Osteoblast (primary cell): ENCODE measurements around the gene MGAT5. TPM values are rescaled to one million over a fixed set of nuclear protein-coding genes. Genes with fewer than 3 reads are reported as not detected.

ENCODE experiments used
- DNase-seq: peaks from one replicate; pipeline ENCODE4 v3.0.0; 2011; ENCODE audit warnings: low spot score, mixed read lengths; ENCODE audit not compliant: insufficient read length; ENCODE audit errors: missing footprints
- H2AFZ ChIP-seq: 2 replicates; pipeline ENCODE4 v1.6.0; 2011; ENCODE audit warnings: mild to moderate bottlenecking, low read length
- H3K27ac ChIP-seq: 2 replicates; pipeline ENCODE4 v1.5.1; 2011; ENCODE audit warnings: mild to moderate bottlenecking, low read depth, low read length, moderate library complexity
- H3K27me3 ChIP-seq: 2 replicates; pipeline ENCODE4 v1.6.0; 2012; ENCODE audit warnings: mild to moderate bottlenecking, control low read depth, inconsistent platforms, low read length, moderate library complexity; ENCODE audit not compliant: insufficient read depth
- H3K36me3 ChIP-seq: 2 replicates; pipeline ENCODE4 v1.5.1; 2011; ENCODE audit warnings: mild to moderate bottlenecking, low read length, control low read depth, moderate library complexity; ENCODE audit not compliant: insufficient read depth
- H3K4me1 ChIP-seq: 2 replicates; pipeline ENCODE4 v1.5.1; 2011; ENCODE audit warnings: mild to moderate bottlenecking, low read length, control low read depth, moderate library complexity; ENCODE audit not compliant: insufficient read depth
- H3K4me2 ChIP-seq: 2 replicates; pipeline ENCODE4 v1.6.0; 2011; ENCODE audit warnings: mild to moderate bottlenecking, low read length; ENCODE audit not compliant: insufficient read depth
- H3K4me3 ChIP-seq: fragments of 200-600 bp; sonication (generic); 3 replicates; pipeline ENCODE4 v1.5.1; 2012; ENCODE audit warnings: mild to moderate bottlenecking, low read length, inconsistent platforms; ENCODE audit not compliant: insufficient read depth
- H3K79me2 ChIP-seq: 2 replicates; pipeline ENCODE4 v1.6.0; 2012; ENCODE audit warnings: mild to moderate bottlenecking, low read length, control low read depth, inconsistent platforms; ENCODE audit not compliant: insufficient read depth
- H3K9me3 ChIP-seq: 2 replicates; pipeline ENCODE4 v1.5.1; 2011; ENCODE audit warnings: low read depth, low read length, control low read depth
- H4K20me1 ChIP-seq: 2 replicates; pipeline ENCODE4 v1.6.0; 2012; ENCODE audit warnings: mild to moderate bottlenecking, low read length, control low read depth; ENCODE audit not compliant: insufficient read depth
- CTCF ChIP-seq: IDR thresholded peaks from 2 replicates; pipeline ENCODE4 v1.5.1; 2011; ENCODE audit warnings: mild to moderate bottlenecking, low read depth, low read length, moderate library complexity; ENCODE audit errors: extremely low read depth
- total RNA-seq: library from RNA; depleted of rRNA; stranded (reverse); fragments of >200 nt; gene quantifications from 2 replicates; pipeline ENCODE4 v1.2.3, GENCODE V29; 2012

The MGAT5 gene
- total RNA-seq, 1 donor = 29.7 TPM

GRCh38 chr2:134498654-134499053, 244.8 kb downstream of the MGAT5 start:
- no peak for DNase-seq
- Histone ChIP-seq H3K4me3 (no peak overlapping the region), H3K4me2 (no peak overlapping the region), H3K27me3 (peaks cover 6% of the 10 kb centered on the region), H2AFZ (no peak overlapping the region), H3K9me3 (no peaks in the 10 kb centered on the region), H3K79me2 (no peaks in the 10 kb centered on the region), H3K4me1 (no peaks in the 10 kb centered on the region), H3K36me3 (no peaks in the 10 kb centered on the region), H4K20me1 (no peaks in the 10 kb centered on the region), H3K27ac (no peak overlapping the region)
- no peak for TF ChIP-seq CTCF

- TF ChIP-seq CTCF = no peak
- Histone ChIP-seq H3K36me3 (no peaks in the 10 kb centered on the region), H3K27ac (no peak overlapping the region), H3K4me1 (no peaks in the 10 kb centered on the region), H3K4me2 (no peak overlapping the region), H3K79me2 (no peaks in the 10 kb centered on the region), H2AFZ (no peak overlapping the region), H3K9me3 (no peaks in the 10 kb centered on the region), H4K20me1 (no peaks in the 10 kb centered on the region), H3K4me3 (no peak overlapping the region), H3K27me3 (peaks cover 6% of the 10 kb centered on the region)
- no peak for DNase-seq
These were observed 245.5 kb downstream of the MGAT5 start for GRCh38 chr2:134499307-134499926.

GRCh38 chr2:134500211-134500935, 246.5 kb downstream of the MGAT5 start:
- Histone ChIP-seq H3K36me3 (no peaks in the 10 kb centered on the region), H2AFZ (no peak overlapping the region), H3K27me3 (peaks cover 6% of the 10 kb centered on the region), H3K4me1 (no peaks in the 10 kb centered on the region), H3K9me3 (no peaks in the 10 kb centered on the region), H3K4me2 (no peak overlapping the region), H3K4me3 (no peak overlapping the region), H4K20me1 (no peaks in the 10 kb centered on the region), H3K79me2 (no peaks in the 10 kb centered on the region), H3K27ac (no peak overlapping the region)
- TF ChIP-seq CTCF = no peak
- DNase-seq = no peak

GRCh38 chr2:134501476-134502091, 247.7 kb downstream of the MGAT5 start:
- Histone ChIP-seq H4K20me1 (no peaks in the 10 kb centered on the region), H3K36me3 (no peaks in the 10 kb centered on the region), H3K4me2 (no peak overlapping the region), H3K79me2 (no peaks in the 10 kb centered on the region), H3K4me1 (no peaks in the 10 kb centered on the region), H3K27me3 (peaks cover 6% of the 10 kb centered on the region), H3K4me3 (no peak overlapping the region), H3K27ac (no peak overlapping the region), H2AFZ (no peak overlapping the region), H3K9me3 (no peaks in the 10 kb centered on the region)
- no peak for TF ChIP-seq CTCF
- DNase-seq = no peak
